ENCODE measurements around the gene CEP95. TPM values are rescaled to one million over a fixed set of nuclear protein-coding genes. Genes with fewer than 3 reads are reported as not detected.

Gene CEP95
- total RNA-seq, 3 donors from 2014 or later (not counting 1 experiment from before 2014, with no cell fraction given), result 152 to 187 (median 186) TPM

DNA sequence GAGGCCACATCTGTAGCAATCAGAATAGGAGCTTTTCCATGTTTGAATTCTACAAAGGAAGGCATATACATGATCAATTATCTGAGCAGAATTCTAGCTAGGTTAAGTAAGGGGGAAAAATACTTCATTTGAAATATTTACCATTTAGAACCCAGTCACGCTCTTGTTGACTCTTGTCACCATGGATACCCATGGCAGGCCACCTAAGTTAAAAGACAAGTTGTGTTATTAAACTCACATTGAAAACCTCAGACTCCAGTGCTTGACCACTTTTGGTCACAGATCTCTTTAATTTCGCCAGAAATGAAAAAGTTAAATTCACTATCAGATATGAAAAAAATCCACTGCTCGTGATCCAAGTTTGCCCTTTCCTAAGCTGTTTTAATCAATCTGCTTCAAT lies 4.8 kb upstream of the CEP95 start:
- 81% methylated on average over 3 of the region's 3 CpGs for WGBS (ENCODE audit: insufficient coverage)
- ATAC-seq (no peak), DNase-seq (peak in 1 of 2 donors; percentile 36)
- H3K4me1 Mint-ChIP-seq, result peaks cover 87 to 88% of the 10 kb centered on the region in 2 donors
- peak overlapping the region; percentile 8 for H3K27ac ChIP-seq (ENCODE audit: low read length)
- no peaks in the 10 kb centered on the region for H3K27me3 Mint-ChIP-seq (ENCODE audit: low read depth in 2 of 2)
- no peaks in the 10 kb centered on the region for H3K9me3 Mint-ChIP-seq
- H3K4me3 Mint-ChIP-seq, result peak overlapping the region; percentile 47
- H3K27me3 ChIP-seq (ENCODE audit: control insufficient read depth, insufficient read depth, low read length), result no peaks in the 10 kb centered on the region
- H3K36me3 ChIP-seq (ENCODE audit: control insufficient read depth, insufficient read depth, low read length), result peaks cover 75% of the 10 kb centered on the region
- H3K4me1 ChIP-seq (ENCODE audit: control insufficient read depth, insufficient read depth, low read length), result peaks cover 11% of the 10 kb centered on the region
- H3K4me3 ChIP-seq (ENCODE audit: low read length), result no peak overlapping the region
- TF ChIP-seq, protein P1, sequence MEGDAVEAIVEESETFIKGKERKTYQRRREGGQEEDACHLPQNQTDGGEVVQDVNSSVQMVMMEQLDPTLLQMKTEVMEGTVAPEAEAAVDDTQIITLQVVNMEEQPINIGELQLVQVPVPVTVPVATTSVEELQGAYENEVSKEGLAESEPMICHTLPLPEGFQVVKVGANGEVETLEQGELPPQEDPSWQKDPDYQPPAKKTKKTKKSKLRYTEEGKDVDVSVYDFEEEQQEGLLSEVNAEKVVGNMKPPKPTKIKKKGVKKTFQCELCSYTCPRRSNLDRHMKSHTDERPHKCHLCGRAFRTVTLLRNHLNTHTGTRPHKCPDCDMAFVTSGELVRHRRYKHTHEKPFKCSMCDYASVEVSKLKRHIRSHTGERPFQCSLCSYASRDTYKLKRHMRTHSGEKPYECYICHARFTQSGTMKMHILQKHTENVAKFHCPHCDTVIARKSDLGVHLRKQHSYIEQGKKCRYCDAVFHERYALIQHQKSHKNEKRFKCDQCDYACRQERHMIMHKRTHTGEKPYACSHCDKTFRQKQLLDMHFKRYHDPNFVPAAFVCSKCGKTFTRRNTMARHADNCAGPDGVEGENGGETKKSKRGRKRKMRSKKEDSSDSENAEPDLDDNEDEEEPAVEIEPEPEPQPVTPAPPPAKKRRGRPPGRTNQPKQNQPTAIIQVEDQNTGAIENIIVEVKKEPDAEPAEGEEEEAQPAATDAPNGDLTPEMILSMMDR (IDR thresholded peaks at IDR 0.05), result no peak
- no peaks in the 10 kb centered on the region for H3K9me3 ChIP-seq (ENCODE audit: control insufficient read depth, insufficient read depth, low read length)
- intact Hi-C loops (cut with micrococcal nuclease), result no loop called here
- H3K36me3 Mint-ChIP-seq, result peaks cover 78% of the 10 kb centered on the region
- H3K27ac Mint-ChIP-seq, result peak overlapping the region; percentile 97 to 99

DNA sequence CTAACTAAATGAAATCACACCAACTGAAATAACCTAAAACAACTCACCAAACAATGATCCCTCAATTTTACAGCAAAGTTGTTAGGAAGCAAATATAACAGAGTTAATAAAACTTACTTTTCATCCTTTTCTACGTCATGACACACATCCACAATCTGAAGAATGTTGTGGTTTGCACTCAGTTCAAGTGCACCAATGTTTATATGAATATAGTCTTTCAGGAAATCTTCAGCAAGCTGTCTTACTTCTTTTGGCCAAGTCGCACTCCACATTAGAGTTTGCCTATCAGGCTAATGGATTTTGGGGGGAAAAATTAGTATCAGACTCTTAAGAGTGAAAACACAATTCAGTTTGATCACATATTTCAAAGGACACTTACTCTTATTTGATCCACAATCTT lies 4.0 kb upstream of the CEP95 start:
- Mint-ChIP-seq H3K4me3 (peak overlapping the region; percentile 95), H3K27me3 (ENCODE audit: low read depth in 2 of 2) (no peaks in the 10 kb centered on the region), H3K9me3 (no peaks in the 10 kb centered on the region), H3K27ac (peak overlapping the region; percentile 97 to 99), H3K4me1 (peaks cover 87% of the 10 kb centered on the region in 2 donors), H3K36me3 (peaks cover 78% of the 10 kb centered on the region)
- intact Hi-C loops (cut with micrococcal nuclease), result no loop called here
- peaks cover 71% of the 10 kb centered on the region for H3K36me3 ChIP-seq (ENCODE audit: control insufficient read depth, insufficient read depth, low read length)
- DNase-seq (peak in 1 of 2 donors; percentile 25), ATAC-seq (no peak)
- no peaks in the 10 kb centered on the region for H3K27me3 ChIP-seq (ENCODE audit: control insufficient read depth, insufficient read depth, low read length)
- TF ChIP-seq, protein P1 (IDR thresholded peaks at IDR 0.05), result no peak
- H3K4me1 ChIP-seq (ENCODE audit: control insufficient read depth, insufficient read depth, low read length), result peaks cover 9% of the 10 kb centered on the region
- no peak overlapping the region for H3K4me3 ChIP-seq (ENCODE audit: low read length)
- H3K9me3 ChIP-seq (ENCODE audit: control insufficient read depth, insufficient read depth, low read length), result no peaks in the 10 kb centered on the region
- 86% methylated on average over 2 of the region's 2 CpGs for WGBS (ENCODE audit: insufficient coverage)
- H3K27ac ChIP-seq (ENCODE audit: low read length), result no peak overlapping the region

- Histone ChIP-seq H3K36me3 (ENCODE audit: control insufficient read depth, insufficient read depth, low read length) (peaks cover 66% of the 10 kb centered on the region), H3K9me3 (ENCODE audit: control insufficient read depth, insufficient read depth, low read length) (no peaks in the 10 kb centered on the region), H3K27me3 (ENCODE audit: control insufficient read depth, insufficient read depth, low read length) (no peaks in the 10 kb centered on the region), H3K27ac (ENCODE audit: low read length) (no peak overlapping the region), H3K4me3 (ENCODE audit: low read length) (no peak overlapping the region), H3K4me1 (ENCODE audit: control insufficient read depth, insufficient read depth, low read length) (peaks cover 9% of the 10 kb centered on the region)
- no peak for ATAC-seq
- Mint-ChIP-seq H3K4me3 (peak overlapping the region; percentile 95), H3K27ac (peak overlapping the region; percentile 97 to 99), H3K27me3 (ENCODE audit: low read depth in 2 of 2) (no peaks in the 10 kb centered on the region), H3K4me1 (peaks cover 86% of the 10 kb centered on the region in 2 donors), H3K9me3 (no peaks in the 10 kb centered on the region), H3K36me3 (peaks cover 77% of the 10 kb centered on the region)
- DNase-seq, result peak in 1 of 2 donors; percentile 39
- intact Hi-C loops (cut with micrococcal nuclease), result no loop called here
- TF ChIP-seq, protein P1 (IDR thresholded peaks at IDR 0.05), result no peak
- WGBS (ENCODE audit: insufficient coverage), result 93% methylated on average over 5 of the region's 5 CpGs
Observed at GRCh38 chr17:64503341-64503740, 3.4 kb upstream of the CEP95 start.

All from natural killer cell (primary cell).